Jurkat, Clone E6-1 (cell line): ENCODE measurements around the gene USF1.
A peak's percentile ranks its signal among the peaks of the same experiment; 100 is the strongest.
"Not testable (repeated sequence)": the region's sequence is repeated elsewhere in the genome, so short reads cannot be mapped to it uniquely, and the experiment has no call there.

ENCODE experiments used
- DNase-seq: peaks from one replicate; pipeline ENCODE4 v3.0.0-alpha.2; 2011; ENCODE audit warnings: low read depth, low spot score
- H3K4me3 ChIP-seq: 2 replicates; pipeline ENCODE4 v1.5.1; 2011; ENCODE audit warnings: mild to moderate bottlenecking, low read length, control low read depth, moderate library complexity

Gene USF1

DNA sequence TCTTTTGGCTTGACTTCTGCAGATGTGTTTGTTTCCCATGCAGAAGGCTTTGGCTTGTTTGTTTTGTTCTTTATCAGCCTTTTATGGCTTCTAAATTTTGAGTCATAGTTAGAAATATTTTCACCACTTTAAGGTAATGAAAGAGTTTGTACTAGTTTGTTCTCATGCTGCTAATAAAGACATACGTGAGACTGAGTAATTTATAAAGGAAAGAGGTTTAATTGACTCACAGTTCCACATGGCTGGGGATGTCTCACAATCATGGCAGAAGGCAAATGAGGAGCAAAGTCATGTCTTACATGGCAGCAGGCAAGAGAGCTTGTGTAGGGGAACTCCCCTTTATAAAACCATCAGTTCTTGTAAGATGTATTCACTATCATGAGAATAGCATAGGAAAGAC is 18.8 kb downstream of the USF1 start:
- not testable (repeated sequence) for DNase-seq, H3K4me3 ChIP-seq

GRCh38 chr1:161022432-161022831 is 23.3 kb downstream of the USF1 start:
- H3K4me3 ChIP-seq, DNase-seq: not testable (repeated sequence)

GRCh38 chr1:161021970-161022353 is 23.8 kb downstream of the USF1 start:
- H3K4me3 ChIP-seq, result no peak overlapping the region
- no peak for DNase-seq

DNA sequence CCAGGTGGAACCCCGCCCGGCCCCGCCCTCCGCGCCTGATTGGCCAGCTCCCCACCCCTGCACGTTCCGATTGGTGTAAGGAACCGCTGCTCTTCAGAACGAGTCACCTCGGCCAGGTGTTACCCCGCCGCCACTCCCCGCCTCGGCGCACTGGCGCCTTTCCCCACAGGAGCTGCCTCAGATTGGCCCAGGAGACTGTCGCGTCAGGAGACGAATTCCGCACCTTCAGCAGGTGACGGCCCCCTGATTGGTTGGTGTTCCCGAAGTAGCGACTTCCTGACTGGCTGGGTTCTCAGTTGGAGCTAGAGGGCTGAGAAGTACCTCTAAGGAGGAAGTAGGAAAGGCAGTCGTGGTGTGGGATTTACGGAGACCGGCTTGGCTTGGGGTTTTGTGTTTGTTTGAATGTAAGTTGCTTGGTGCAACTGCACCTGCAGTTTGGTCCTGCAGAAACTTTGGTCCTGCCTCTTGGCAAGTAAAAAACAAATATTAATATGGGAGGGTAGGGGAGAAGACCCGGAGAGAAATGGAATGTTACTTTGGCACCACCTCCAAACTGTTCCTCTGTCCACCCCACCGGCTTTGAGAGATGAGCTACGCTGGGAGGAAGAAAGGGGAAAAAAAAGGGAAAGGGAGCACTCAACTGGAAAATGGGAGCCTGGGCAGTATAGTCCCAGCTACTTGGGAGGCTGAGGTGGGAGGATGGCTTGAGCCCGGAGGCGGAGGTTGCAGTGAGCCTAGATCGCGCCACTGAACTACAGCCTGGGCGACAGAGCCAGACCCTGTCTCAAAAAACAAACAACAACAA is 24.4 kb downstream of the USF1 start:
- peak; percentile 45 for DNase-seq
- peak overlapping the region; percentile 54 for H3K4me3 ChIP-seq

DNA sequence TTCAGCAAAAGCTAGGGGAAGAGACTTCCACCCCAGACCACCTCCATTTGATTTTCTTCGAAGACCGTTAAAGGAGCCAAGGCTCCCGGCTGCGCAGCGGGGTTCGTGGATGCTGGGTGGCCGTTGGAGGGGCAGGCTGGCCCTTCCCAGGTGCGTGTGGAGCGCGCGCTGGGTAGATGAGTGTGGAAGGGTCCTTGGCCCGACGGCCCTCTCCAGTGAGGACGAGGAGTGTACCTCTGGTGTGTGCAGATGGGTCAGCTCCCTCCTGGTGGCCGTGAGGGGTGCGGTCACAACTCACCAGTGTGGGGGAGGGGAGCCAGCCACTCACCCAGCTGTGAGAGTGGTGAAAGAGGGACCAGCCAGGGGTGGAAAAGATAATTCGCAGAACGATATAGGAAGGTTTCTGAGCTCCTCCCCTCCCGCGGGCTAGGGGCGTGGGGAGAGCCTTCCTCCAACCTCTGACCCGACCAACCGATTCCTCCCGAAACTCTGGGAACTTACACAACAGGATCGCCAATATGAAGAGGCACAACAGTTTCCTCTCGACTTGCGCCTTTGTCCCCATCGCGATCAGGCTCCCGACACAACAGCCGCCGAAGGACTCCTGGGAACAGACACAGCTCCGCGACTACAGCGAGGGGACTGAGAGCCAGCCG is 25.1 kb downstream of the USF1 start, which contains the start of gene F11R:
Gene F11R, minus strand, starts transcription at position 644 of the 656 bp plus-strand sequence. Its CDS starts 79 bp downstream, at position 565.
- peak within 1 kb of the TSS; percentile 54 for H3K4me3 ChIP-seq
- no peak for DNase-seq

DNA sequence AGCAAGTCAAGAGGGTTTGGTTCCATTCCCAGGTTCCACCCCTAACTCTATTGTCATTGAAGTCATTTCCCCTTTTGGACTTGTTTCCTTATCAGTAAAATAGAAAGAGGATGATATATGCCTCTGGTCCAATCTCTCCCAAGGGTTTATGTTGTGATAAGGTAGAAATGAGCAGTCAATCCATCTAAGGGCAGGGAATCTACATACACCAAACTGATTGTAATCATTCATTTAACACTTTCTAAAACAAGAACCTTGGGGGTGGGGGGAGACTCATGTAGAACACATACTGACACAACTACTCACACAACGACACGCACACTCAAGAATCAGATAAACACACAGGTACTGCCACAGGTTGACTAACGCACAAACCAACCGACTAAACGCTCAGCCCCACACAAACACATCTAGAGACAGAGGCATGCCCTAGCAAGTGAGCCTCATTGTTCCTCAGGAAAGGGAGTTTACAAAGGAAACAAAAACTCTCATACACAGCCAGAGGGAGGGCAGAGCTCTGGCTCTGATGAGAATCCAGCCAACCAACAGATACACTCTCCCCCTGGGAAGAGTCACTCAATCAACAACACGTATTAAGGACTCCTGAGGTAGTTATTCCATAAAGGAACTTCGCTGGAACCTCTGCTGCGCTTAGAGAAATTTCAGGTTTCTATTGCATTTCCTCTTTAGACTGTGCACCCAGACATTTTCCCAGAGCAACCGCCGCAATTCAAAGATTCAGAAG is 25.9 kb downstream of the USF1 start:
- H3K4me3 ChIP-seq, result no peak overlapping the region
- DNase-seq, result no peak

GRCh38 chr1:161019111-161019660 is 26.6 kb downstream of the USF1 start:
- H3K4me3 ChIP-seq, result not testable (repeated sequence)

DNA sequence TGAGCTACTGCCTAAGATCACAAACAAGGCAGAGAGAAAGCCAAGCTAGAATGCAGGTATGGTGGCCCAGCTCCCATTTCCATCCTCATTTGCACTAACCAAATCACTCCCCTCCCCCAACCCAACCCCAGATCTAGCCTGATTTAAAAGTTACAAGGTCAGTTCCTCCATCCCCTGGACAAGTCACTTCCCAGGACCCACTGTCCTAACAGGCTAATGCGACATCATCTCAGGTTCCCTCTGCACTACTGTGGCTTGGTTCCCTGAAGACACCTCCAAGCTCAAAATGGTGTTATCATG is 27.2 kb downstream of the USF1 start:
- DNase-seq, result no peak
- no peak overlapping the region for H3K4me3 ChIP-seq

More at GRCh38 chr1:161019111-161019660, 26.6 kb downstream of the USF1 start:
- not testable (repeated sequence) for DNase-seq

- no peak for DNase-seq
- H3K4me3 ChIP-seq, result no peak overlapping the region
These were observed 27.8 kb downstream of the USF1 start for GRCh38 chr1:161017756-161018630.

DNA sequence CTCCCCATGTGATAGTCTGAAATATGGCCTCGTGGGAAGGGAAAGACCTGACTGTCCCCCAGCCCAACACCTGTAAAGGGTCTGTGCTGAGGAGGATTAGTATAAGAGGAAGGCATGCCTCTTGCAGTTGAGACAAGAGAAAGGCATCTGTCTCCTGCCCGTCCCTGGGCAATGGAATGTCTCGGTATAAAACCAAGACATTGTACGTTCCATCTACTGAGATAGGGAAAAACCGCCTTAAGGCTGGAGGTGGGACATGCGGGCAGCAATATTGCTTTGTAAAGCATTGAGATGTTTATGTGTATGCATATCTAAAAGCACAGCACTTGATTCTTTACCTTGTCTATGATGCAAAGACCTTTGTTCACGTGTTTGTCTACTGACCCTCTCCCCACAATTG is 28.6 kb downstream of the USF1 start:
- not testable (repeated sequence) for DNase-seq, H3K4me3 ChIP-seq

DNA sequence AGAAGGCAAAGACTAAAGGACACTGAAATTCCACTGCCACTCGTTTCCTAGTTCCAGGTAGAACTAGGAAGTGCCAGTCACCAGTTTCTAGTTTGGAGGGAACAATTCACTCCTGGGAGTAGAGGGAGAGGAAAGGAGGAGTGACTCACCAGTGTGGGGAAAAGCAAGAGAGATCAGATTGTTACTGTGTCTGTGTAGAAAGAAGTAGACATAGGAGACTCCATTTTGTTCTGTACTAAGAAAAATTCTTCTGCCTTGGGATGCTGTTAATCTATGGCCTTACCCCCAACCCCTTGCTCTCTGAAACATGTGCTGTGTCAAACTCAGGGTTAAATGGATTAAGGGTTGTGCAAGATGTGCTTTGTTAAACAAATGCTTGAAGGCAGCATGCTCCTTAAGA is 29.1 kb downstream of the USF1 start:
- DNase-seq, H3K4me3 ChIP-seq: not testable (repeated sequence)

- DNase-seq, result peak; percentile 73
- H3K4me3 ChIP-seq, result peak overlapping the region; percentile 37
These were observed 32.1 kb downstream of the USF1 start for GRCh38 chr1:161013488-161014230.

DNA sequence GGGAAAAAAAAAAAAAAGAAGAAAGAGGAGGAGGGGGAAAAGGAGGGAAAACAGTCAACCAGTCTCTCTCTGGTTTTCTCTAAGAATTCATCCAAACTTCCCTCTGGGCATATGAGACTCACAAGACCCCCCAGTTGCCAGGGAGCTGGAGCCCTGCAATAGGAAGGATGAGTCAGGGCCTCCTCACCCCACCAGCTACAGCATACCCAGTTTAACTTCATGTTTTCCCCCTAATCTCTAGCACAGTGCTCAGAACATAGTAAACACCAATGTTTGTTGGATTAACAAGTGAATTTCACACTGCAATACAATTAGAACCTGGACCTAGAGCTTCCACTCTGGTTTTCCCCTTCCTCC is 32.7 kb downstream of the USF1 start:
- no peak for DNase-seq

GRCh38 chr1:161012420-161012819 is 33.4 kb downstream of the USF1 start:
- DNase-seq, result no peak
- H3K4me3 ChIP-seq, result no peak overlapping the region

More for the DNA sequence above, 32.7 kb downstream of the USF1 start:
- H3K4me3 ChIP-seq, result peak overlapping the region; percentile 37

DNA sequence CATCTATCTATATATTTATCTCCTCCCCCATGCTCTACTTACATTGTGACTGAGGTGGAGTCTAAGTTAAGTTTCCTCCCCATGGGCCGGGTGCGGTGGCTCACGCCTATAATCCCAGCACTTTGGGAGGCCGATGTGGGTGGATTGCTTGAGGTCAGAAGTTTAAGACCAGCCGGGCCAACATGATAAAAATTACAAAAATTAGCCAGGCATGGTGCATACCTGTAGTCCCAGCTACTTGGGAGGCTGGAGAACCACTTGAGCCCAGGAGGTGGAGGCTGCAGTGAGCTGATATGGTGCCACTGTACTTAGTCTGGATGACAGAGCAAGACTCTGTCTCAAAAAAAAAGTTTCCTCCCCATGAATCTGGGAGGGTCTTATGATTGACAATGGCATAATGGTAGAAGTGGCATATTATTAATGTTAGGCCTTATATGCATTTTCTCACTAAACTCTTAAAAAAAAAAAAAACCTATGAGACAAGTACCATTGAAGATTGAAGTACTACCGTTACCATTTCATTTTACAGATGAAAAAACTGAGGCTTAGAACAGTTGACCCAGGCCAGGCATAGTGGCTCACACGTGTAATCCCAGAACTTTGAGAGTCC is 36.1 kb downstream of the USF1 start:
- no peak for DNase-seq
- H3K4me3 ChIP-seq, result no peak overlapping the region

DNA sequence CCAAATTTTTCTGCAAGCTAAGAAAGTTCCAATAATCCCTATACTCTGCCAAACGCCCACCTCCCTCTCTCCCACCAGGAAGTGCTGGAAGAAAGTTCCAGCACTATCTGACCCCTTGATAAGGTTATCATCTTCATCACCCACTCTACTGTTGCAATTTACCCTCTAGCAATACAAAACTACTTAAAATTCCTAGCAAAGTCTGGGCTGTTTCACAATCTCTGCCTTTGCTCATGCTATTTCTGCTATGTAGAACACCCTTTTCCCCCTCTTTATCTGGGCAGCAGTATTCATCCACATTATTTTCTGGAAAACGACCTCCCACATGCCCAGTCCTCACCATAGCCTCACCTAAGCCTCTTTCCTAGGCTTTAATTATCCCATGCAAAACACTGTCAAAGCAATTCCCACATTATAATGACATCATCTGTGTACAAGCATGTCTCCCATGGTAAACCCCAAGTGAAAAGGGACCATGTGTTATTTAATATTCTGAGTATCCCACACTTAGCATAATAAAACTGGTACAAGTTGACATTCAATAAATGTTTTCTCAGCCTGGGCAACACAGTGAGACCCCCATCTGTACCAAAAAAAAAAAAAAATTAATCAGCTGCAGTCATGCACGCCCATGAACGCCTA is 36.8 kb downstream of the USF1 start:
- H3K4me3 ChIP-seq, result no peak overlapping the region
- no peak for DNase-seq

DNA sequence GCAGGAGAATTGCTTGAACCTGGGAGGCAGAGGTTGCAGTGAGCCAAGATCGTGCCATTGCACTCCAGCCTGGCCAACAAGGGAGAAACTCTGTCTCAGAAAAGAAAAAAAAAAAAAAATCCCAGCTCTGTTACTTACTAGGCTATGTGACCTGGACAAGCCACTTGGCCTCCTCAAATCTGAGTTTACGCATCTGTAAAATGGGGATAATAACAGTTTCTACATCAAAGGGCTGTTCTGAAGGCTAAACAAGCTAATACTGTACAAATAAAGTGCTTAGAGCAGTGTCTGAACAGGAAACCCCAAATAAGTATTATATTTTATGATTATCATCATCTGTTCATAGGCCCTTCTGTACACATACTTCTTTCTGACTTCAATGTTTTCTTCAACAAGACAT is 38.4 kb downstream of the USF1 start:
- DNase-seq, result no peak
- no peak overlapping the region for H3K4me3 ChIP-seq
